ENCODE data around the gene PDX1.

GRCh38 chr13:27965740-27966640, 46.2 kb downstream of the PDX1 start:
- TF ChIP-seq CTCF (IDR thresholded peaks at IDR 0.05; ENCODE audit: insufficient read depth, low read length) (no peak), REST (IDR thresholded peaks at IDR 0.05; ENCODE audit: insufficient replicate concordance, low read depth) (no peak)

All from HL-60 (cell line).